Fibroblast of lung (primary cell): ENCODE results near the gene GNS. TPM values are rescaled to one million over a fixed set of nuclear protein-coding genes. Genes with fewer than 3 reads are reported as not detected.

Experiments used
- DNase-seq, 2 donors: peaks; one replicate each; pipeline versions ENCODE4 v3.0.0 to v3.0.0-alpha.2; 2010; ENCODE audit warnings: low read depth in 2 of 2
- H2AFZ ChIP-seq: 2 replicates; pipeline ENCODE4 v1.5.1; 2012; ENCODE audit warnings: low read length, control low read depth, inconsistent platforms
- H3K27ac ChIP-seq: 2 replicates; pipeline ENCODE4 v1.5.1; 2011; ENCODE audit warnings: low read length, control low read depth; ENCODE audit not compliant: insufficient read depth
- H3K27me3 ChIP-seq: 2 replicates; pipeline ENCODE4 v1.5.1; 2011; ENCODE audit warnings: mild to moderate bottlenecking, low read length; ENCODE audit not compliant: control insufficient read depth, insufficient read depth
- H3K36me3 ChIP-seq: 2 replicates; pipeline ENCODE4 v1.5.1; 2011; ENCODE audit warnings: low read length; ENCODE audit not compliant: control insufficient read depth, insufficient read depth
- H3K4me1 ChIP-seq: 2 replicates; pipeline ENCODE4 v1.5.1; 2011; ENCODE audit warnings: low read length; ENCODE audit not compliant: control insufficient read depth, insufficient read depth; ENCODE audit errors: extremely low read depth
- H3K4me2 ChIP-seq: 2 replicates; pipeline ENCODE4 v1.5.1; 2011; ENCODE audit warnings: low read length, control low read depth; ENCODE audit not compliant: insufficient read depth; ENCODE audit errors: extremely low read depth
- H3K4me3 ChIP-seq, 4 experiments: fragments of 200-600 bp in 1 of 4; sonication (generic) in 1 of 4; replicated peaks in 1 of 4; 2 replicates each; pipeline ENCODE4 v1.5.1; 2011 to 2016; ENCODE audit warnings: low read length in 4 of 4, low read depth in 3 of 4, mild to moderate bottlenecking in 3 of 4, control low read depth in 2 of 4, inconsistent platforms in 1 of 4, mixed read lengths in 1 of 4; ENCODE audit not compliant: insufficient read depth in 1 of 4; ENCODE audit errors: control extremely low read depth in 1 of 4
- H3K79me2 ChIP-seq: 2 replicates; pipeline ENCODE4 v1.5.1; 2012; ENCODE audit warnings: mild to moderate bottlenecking, low read length, inconsistent platforms; ENCODE audit not compliant: control insufficient read depth, insufficient read depth
- H3K9ac ChIP-seq: 2 replicates; pipeline ENCODE4 v1.5.1; 2011; ENCODE audit warnings: mild to moderate bottlenecking, low read length, control low read depth; ENCODE audit not compliant: insufficient read depth
- H3K9me3 ChIP-seq: 2 replicates; pipeline ENCODE4 v1.5.1; 2012; ENCODE audit warnings: low read depth, low read length; ENCODE audit not compliant: control insufficient read depth, insufficient read depth
- H4K20me1 ChIP-seq: 2 replicates; pipeline ENCODE4 v1.5.1; 2011; ENCODE audit warnings: low read length; ENCODE audit not compliant: control insufficient read depth, insufficient read depth; ENCODE audit errors: extremely low read depth
- CTCF ChIP-seq, 2 donors: IDR thresholded peaks in 1 of 2; conservative IDR thresholded peaks in 1 of 2; 1 replicate in 1 of 2; 2 replicates in 1 of 2; pipeline ENCODE4 v1.5.1; 2011 to 2012; ENCODE audit warnings: low read length in 2 of 2, control low read depth in 1 of 2, inconsistent platforms in 1 of 2, low read depth in 1 of 2, mild to moderate bottlenecking in 1 of 2
- EZH2 ChIP-seq: IDR thresholded peaks from 2 replicates; pipeline ENCODE4 v1.5.1; 2012; ENCODE audit warnings: low read length, control low read depth, mild to moderate bottlenecking; ENCODE audit errors: missing control alignments
- polyA plus RNA-seq, 2 donors: library from polyadenylated mRNA; depleted of rRNA in 1 of 2; stranded (reverse) in 1 of 2; unstranded in 1 of 2; fragments of >200 nt; gene quantifications; 2 replicates each; pipeline ENCODE4 v1.2.1, GENCODE V29; 2011 to 2012; ENCODE audit warnings: missing spikeins in 1 of 2
- total RNA-seq: library from RNA; depleted of rRNA; stranded (reverse); fragments of >200 nt; gene quantifications from 2 replicates; pipeline ENCODE4 v1.2.1, GENCODE V29; 2014

The GNS gene
- total and polyA plus RNA-seq, 2 donors (not counting 1 experiment from before 2014, with no cell fraction given): 219 to 249 TPM

GRCh38 chr12:64737539-64737938 is 21.7 kb downstream of the GNS start:
- H3K27ac ChIP-seq: no peak overlapping the region

GRCh38 chr12:64736771-64737170 is 22.4 kb downstream of the GNS start:
- Histone ChIP-seq H3K9ac (no peak overlapping the region), H3K9me3 (no peaks in the 10 kb centered on the region), H3K79me2 (no peaks in the 10 kb centered on the region), H3K4me3 (no peak overlapping the region), H3K27ac (no peak overlapping the region), H3K4me1 (no peaks in the 10 kb centered on the region), H3K4me2 (no peak overlapping the region), H3K27me3 (no peaks in the 10 kb centered on the region), H4K20me1 (no peaks in the 10 kb centered on the region), H3K36me3 (peaks cover 1% of the 10 kb centered on the region), H2AFZ (no peak overlapping the region)
- DNase-seq: no peak
- TF ChIP-seq CTCF (conservative IDR thresholded peaks at IDR 0.05 in 1 of 2, IDR thresholded peaks at IDR 0.05 in 1 of 2; ENCODE audit: low read depth in 1 of 2, low read length in 2 of 2): no peak
- no peak for TF ChIP-seq EZH2

More at GRCh38 chr12:64737539-64737938, 21.7 kb downstream of the GNS start:
- H3K9me3 ChIP-seq: no peaks in the 10 kb centered on the region
- no peak overlapping the region for H3K4me3 ChIP-seq
- no peak for DNase-seq
- no peaks in the 10 kb centered on the region for H3K4me1 ChIP-seq
- H4K20me1 ChIP-seq: no peaks in the 10 kb centered on the region
- no peaks in the 10 kb centered on the region for H3K79me2 ChIP-seq
- peaks cover 1% of the 10 kb centered on the region for H3K36me3 ChIP-seq
- no peak overlapping the region for H3K4me2 ChIP-seq
- no peak overlapping the region for H3K9ac ChIP-seq
- TF ChIP-seq CTCF (conservative IDR thresholded peaks at IDR 0.05 in 1 of 2, IDR thresholded peaks at IDR 0.05 in 1 of 2; ENCODE audit: low read depth in 1 of 2, low read length in 2 of 2) (no peak), EZH2 (no peak)
- no peaks in the 10 kb centered on the region for H3K27me3 ChIP-seq
- no peak overlapping the region for H2AFZ ChIP-seq

GRCh38 chr12:64735442-64735841 is 23.8 kb downstream of the GNS start:
- Histone ChIP-seq H3K27me3 (no peaks in the 10 kb centered on the region), H3K79me2 (no peaks in the 10 kb centered on the region), H3K4me1 (no peaks in the 10 kb centered on the region), H3K4me3 (no peak overlapping the region), H3K9me3 (no peaks in the 10 kb centered on the region), H3K9ac (no peak overlapping the region), H3K4me2 (no peak overlapping the region), H3K27ac (no peak overlapping the region), H4K20me1 (no peaks in the 10 kb centered on the region), H3K36me3 (peaks cover 1% of the 10 kb centered on the region), H2AFZ (no peak overlapping the region)
- DNase-seq: no peak
- TF ChIP-seq CTCF (conservative IDR thresholded peaks at IDR 0.05 in 1 of 2, IDR thresholded peaks at IDR 0.05 in 1 of 2; ENCODE audit: low read depth in 1 of 2, low read length in 2 of 2) (no peak), EZH2 (no peak)
